ENCODE results near the gene CENPO. TPM values are rescaled to one million over a fixed set of nuclear protein-coding genes. Genes with fewer than 3 reads are reported as not detected.

The CENPO gene
- total RNA-seq, 2 donors from 2014 or later = 3.5 to 6.5 TPM

Other genes starting within 250 kb of the CENPO start
- 10 to 100 TPM; 19.1 to 21.6 TPM for gene PTRHD1, start within 50 bp of the CENPO start, total RNA-seq
- 10 to 100 TPM; 40.7 to 59.3 TPM for gene ADCY3, start 126.8 kb downstream of the CENPO start, total RNA-seq
- 10 to 100 TPM; 15.7 to 19.2 TPM for gene DNAJC27, start 178.5 kb downstream of the CENPO start, total RNA-seq
- gene EFR3B, start 248.7 kb downstream of the CENPO start, total RNA-seq = not detected